Gastrocnemius medialis (tissue), 4 donors: ENCODE measurements around the gene KCNJ15. TPM values are rescaled to one million over a fixed set of nuclear protein-coding genes. Genes with fewer than 3 reads are reported as not detected.

Source experiments
- ATAC-seq, 2 donors: fragments of 150-250 bp; one replicate each; pipeline ENCODE4 v1.9.1; 2016
- DNase-seq, 2 donors: peaks; one replicate each; pipeline ENCODE4 v3.0.0-alpha.2; 2019
- H3K27ac ChIP-seq, 4 donors: fragments of 200-600 bp; sonication (generic); 1 replicate in 1 of 4; 2 replicates in 3 of 4; pipeline ENCODE4 v1.5.1; 2016 to 2018; ENCODE audit warnings: mild to moderate bottlenecking in 2 of 4, moderate library complexity in 1 of 4
- H3K27me3 ChIP-seq, 3 donors: fragments of 200-600 bp; sonication (generic) in 2 of 3; 1 replicate in 1 of 3; 2 replicates in 2 of 3; pipeline versions ENCODE4 v1.5.1 to v1.6.0; 2016 to 2019; ENCODE audit warnings: mild to moderate bottlenecking in 1 of 3, moderate library complexity in 1 of 3
- H3K36me3 ChIP-seq, 2 donors: fragments of 200-600 bp; sonication (generic) in 1 of 2; one replicate each; pipeline ENCODE4 v1.5.1; 2017 to 2018
- H3K4me1 ChIP-seq, 2 donors: fragments of 200-600 bp; sonication (generic) in 1 of 2; one replicate each; pipeline ENCODE4 v1.5.1; 2016 to 2017; ENCODE audit warnings: mild to moderate bottlenecking in 2 of 2
- H3K4me3 ChIP-seq, 4 donors: fragments of 200-600 bp; sonication (generic) in 3 of 4; 1 replicate in 1 of 4; 2 replicates in 3 of 4; pipeline ENCODE4 v1.5.1; 2016 to 2019; ENCODE audit warnings: mild to moderate bottlenecking in 2 of 4
- H3K9me3 ChIP-seq, 3 donors: fragments of 200-600 bp; sonication (generic) in 2 of 3; 1 replicate in 1 of 3; 2 replicates in 2 of 3; pipeline ENCODE4 v1.5.1; 2016 to 2019
- POLR2A ChIP-seq, 2 donors: fragments of 450-650 bp; IDR thresholded peaks; one replicate each; pipeline ENCODE4 v1.6.1; 2017; ENCODE audit warnings: antibody characterized with exemption in 2 of 2, mild to moderate bottlenecking in 2 of 2, moderate library complexity in 2 of 2
- in situ Hi-C, 4 donors: fragments of 200-750 bp; cut with MboI; loops; one replicate each; pipeline versions ENCODE4 v1.15.0 to v1.8.0; 2017; ENCODE audit warnings: low sequenced_read_pairs in 4 of 4
- intact Hi-C: fragments of 100-400 bp; cut with DNase I; formaldehyde crosslinking; loops from one replicate; pipeline ENCODE4 v1.15.1; 2023; ENCODE audit warnings: low total_unique reads
- total RNA-seq, 4 donors: library from RNA; depleted of rRNA; stranded (reverse); fragments of >200 nt; gene quantifications; one replicate each; pipeline versions ENCODE4 v1.1.0 to v1.2.3, GENCODE V29; 2016
- TF ChIP-seq, protein P1 (sequence below), 5 experiments: fragments of 450-650 bp in 3 of 5; fragments of 200-600 bp in 2 of 5; sonication (generic) in 2 of 5; IDR thresholded peaks in 4 of 5; conservative IDR thresholded peaks in 1 of 5; 1 replicate in 4 of 5; 2 replicates in 1 of 5; pipeline ENCODE4 v1.5.1; 2016 to 2019; ENCODE audit warnings: antibody characterized with exemption in 5 of 5, mild to moderate bottlenecking in 3 of 5, moderate library complexity in 3 of 5

Gene KCNJ15
- total RNA-seq, 4 donors from 2014 or later: 0.24 to 1.5 (median 0.37) TPM

- ATAC-seq (no peak), DNase-seq (no peak)
- Histone ChIP-seq H3K4me3 (no peak overlapping the region), H3K27me3 (peaks cover 0 to 5% (median 0%) of the 10 kb centered on the region in 3 donors), H3K36me3 (no peaks in the 10 kb centered on the region), H3K4me1 (no peaks in the 10 kb centered on the region), H3K9me3 (peaks cover 0 to 4% (median 0%) of the 10 kb centered on the region in 3 donors), H3K27ac (no peak overlapping the region)
- TF ChIP-seq POLR2A (IDR thresholded peaks at IDR 0.05): no peak
- TF ChIP-seq, protein P1, sequence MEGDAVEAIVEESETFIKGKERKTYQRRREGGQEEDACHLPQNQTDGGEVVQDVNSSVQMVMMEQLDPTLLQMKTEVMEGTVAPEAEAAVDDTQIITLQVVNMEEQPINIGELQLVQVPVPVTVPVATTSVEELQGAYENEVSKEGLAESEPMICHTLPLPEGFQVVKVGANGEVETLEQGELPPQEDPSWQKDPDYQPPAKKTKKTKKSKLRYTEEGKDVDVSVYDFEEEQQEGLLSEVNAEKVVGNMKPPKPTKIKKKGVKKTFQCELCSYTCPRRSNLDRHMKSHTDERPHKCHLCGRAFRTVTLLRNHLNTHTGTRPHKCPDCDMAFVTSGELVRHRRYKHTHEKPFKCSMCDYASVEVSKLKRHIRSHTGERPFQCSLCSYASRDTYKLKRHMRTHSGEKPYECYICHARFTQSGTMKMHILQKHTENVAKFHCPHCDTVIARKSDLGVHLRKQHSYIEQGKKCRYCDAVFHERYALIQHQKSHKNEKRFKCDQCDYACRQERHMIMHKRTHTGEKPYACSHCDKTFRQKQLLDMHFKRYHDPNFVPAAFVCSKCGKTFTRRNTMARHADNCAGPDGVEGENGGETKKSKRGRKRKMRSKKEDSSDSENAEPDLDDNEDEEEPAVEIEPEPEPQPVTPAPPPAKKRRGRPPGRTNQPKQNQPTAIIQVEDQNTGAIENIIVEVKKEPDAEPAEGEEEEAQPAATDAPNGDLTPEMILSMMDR (IDR thresholded peaks at IDR 0.05 in 4 of 5, conservative IDR thresholded peaks at IDR 0.05 in 1 of 5): no peak
- in situ Hi-C loops: no loop called here
- intact Hi-C loops: no loop called here
Observed at GRCh38 chr21:38257667-38258066, 876 bp downstream of the KCNJ15 start.

GRCh38 chr21:38258521-38259485 is 2.0 kb downstream of the KCNJ15 start:
- H3K27ac ChIP-seq: no peak overlapping the region
- in situ Hi-C loops (no loop called here), intact Hi-C loops (no loop called here)
- DNase-seq (no peak), ATAC-seq (no peak)
- no peak overlapping the region for H3K4me3 ChIP-seq
- TF ChIP-seq, protein P1 (IDR thresholded peaks at IDR 0.05 in 4 of 5, conservative IDR thresholded peaks at IDR 0.05 in 1 of 5): no peak
- TF ChIP-seq POLR2A (IDR thresholded peaks at IDR 0.05): no peak
- H3K4me1 ChIP-seq: no peaks in the 10 kb centered on the region
- H3K36me3 ChIP-seq: no peaks in the 10 kb centered on the region
- H3K9me3 ChIP-seq: peaks cover 0 to 4% (median 0%) of the 10 kb centered on the region in 3 donors
- peaks cover 0 to 5% (median 0%) of the 10 kb centered on the region in 3 donors for H3K27me3 ChIP-seq

DNA sequence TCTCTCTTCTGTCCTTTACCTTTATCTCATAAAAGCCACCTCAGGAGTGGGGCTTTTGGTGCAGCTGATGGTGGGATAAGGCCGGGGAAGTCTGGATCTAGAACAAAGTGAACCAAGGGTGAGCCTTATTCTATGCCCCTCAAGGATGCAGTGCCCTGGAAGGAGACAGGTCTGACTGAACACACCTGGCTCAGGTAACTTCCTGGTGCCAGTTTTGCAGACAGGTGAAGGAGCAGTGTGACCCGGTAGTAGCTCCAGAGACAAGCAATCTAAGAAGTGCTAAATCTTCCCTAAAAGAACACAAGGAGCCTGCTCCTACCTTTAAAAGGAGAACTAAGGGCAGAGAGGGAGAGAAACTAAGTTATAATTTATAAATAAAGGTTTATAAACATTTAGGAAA is 2.9 kb downstream of the KCNJ15 start:
- H3K9me3 ChIP-seq: peaks cover 0 to 4% (median 0%) of the 10 kb centered on the region in 3 donors
- intact Hi-C loops: no loop called here
- no peak for ATAC-seq
- no peak for TF ChIP-seq POLR2A (IDR thresholded peaks at IDR 0.05)
- H3K4me1 ChIP-seq: no peaks in the 10 kb centered on the region
- no peaks in the 10 kb centered on the region for H3K36me3 ChIP-seq
- DNase-seq: no peak
- no peak overlapping the region for H3K4me3 ChIP-seq
- in situ Hi-C loops: no loop called here
- no peak overlapping the region for H3K27ac ChIP-seq
- peaks cover 0 to 5% (median 0%) of the 10 kb centered on the region in 3 donors for H3K27me3 ChIP-seq

GRCh38 chr21:38260426-38260825 is 3.6 kb downstream of the KCNJ15 start:
- ATAC-seq: no peak
- in situ Hi-C loops: no loop called here
- Histone ChIP-seq H3K4me3 (no peak overlapping the region), H3K27ac (no peak overlapping the region), H3K27me3 (peaks cover 0 to 5% (median 0%) of the 10 kb centered on the region in 3 donors), H3K36me3 (no peaks in the 10 kb centered on the region), H3K9me3 (no peaks in the 10 kb centered on the region), H3K4me1 (no peaks in the 10 kb centered on the region)
- TF ChIP-seq, protein P1 (IDR thresholded peaks at IDR 0.05 in 4 of 5, conservative IDR thresholded peaks at IDR 0.05 in 1 of 5): no peak
- TF ChIP-seq POLR2A (IDR thresholded peaks at IDR 0.05): no peak
- intact Hi-C loops: no loop called here
- no peak for DNase-seq

DNA sequence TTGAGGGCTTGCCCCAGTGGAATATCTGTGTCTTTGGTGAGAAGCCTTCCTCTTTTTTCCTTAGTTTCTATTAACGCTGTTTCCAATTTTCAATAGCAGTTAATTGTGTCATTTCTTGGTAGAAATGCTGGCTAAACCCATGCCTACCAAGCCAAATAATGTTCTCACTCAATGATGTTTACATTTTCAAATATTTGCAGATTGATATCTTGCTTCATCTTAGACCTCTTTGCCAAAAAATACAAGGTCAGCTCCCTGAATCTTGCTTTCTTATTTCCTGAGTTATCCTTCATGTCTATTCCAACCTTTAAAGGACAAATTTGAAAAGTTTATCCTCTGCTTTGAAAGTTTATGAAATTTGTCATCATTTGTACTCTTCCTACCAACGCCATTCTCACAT is 5.1 kb downstream of the KCNJ15 start:
- DNase-seq: no peak
- TF ChIP-seq POLR2A (IDR thresholded peaks at IDR 0.05): no peak
- TF ChIP-seq, protein P1 (IDR thresholded peaks at IDR 0.05 in 4 of 5, conservative IDR thresholded peaks at IDR 0.05 in 1 of 5): no peak
- H3K4me1 ChIP-seq: no peaks in the 10 kb centered on the region
- intact Hi-C loops: no loop called here
- no peaks in the 10 kb centered on the region for H3K9me3 ChIP-seq
- H3K27ac ChIP-seq: no peak overlapping the region
- H3K27me3 ChIP-seq: peaks cover 0 to 5% (median 0%) of the 10 kb centered on the region in 3 donors
- no peak overlapping the region for H3K4me3 ChIP-seq
- no peaks in the 10 kb centered on the region for H3K36me3 ChIP-seq
- no peak for ATAC-seq
- in situ Hi-C loops: no loop called here
